Endothelial cell of umbilical vein (primary cell): ENCODE data around the gene CLEC16A. TPM values are rescaled to one million over a fixed set of nuclear protein-coding genes. Genes with fewer than 3 reads are reported as not detected.

Experiments
- BruUV-seq: library from RNA; stranded (reverse); fragments of 400-500 nt; replicated peaks from 2 replicates; lab custom pipeline; 2021; lab: Mats Ljungman, UMichigan
- CTCF ChIA-PET: fragments of 300-600, 350-600 bp; sonication (Branson Sonifier 250); formaldehyde crosslinking; loops from one replicate; lab custom pipeline; 2021; ENCODE audit warnings: antibody characterized with exemption, inconsistent platforms; lab: Charles Lee
- POLR2A ChIA-PET: fragments of 300-600, 350-600 bp; sonication (Branson Sonifier 250); formaldehyde crosslinking; loops from one replicate; lab custom pipeline; 2021; ENCODE audit warnings: antibody characterized with exemption, inconsistent platforms; lab: Charles Lee
- DNase-seq: peaks from one replicate; pipeline ENCODE4 v3.0.0-alpha.2; 2011; ENCODE audit warnings: low read depth, low spot score
- FAIRE-seq: peaks from 2 replicates; lab custom pipeline; 2011; peaks lifted over from hg19 to GRCh38; lab: Jason Lieb, UNC
- H2AFZ ChIP-seq: 2 replicates; pipeline ENCODE4 v1.6.0; 2012; ENCODE audit warnings: low read depth, low read length, control low read depth, inconsistent platforms
- H3K27ac ChIP-seq: 2 replicates; pipeline ENCODE4 v1.5.1; 2011; ENCODE audit warnings: low read depth, mild to moderate bottlenecking, control low read depth, low read length, moderate library complexity; ENCODE audit not compliant: insufficient read depth
- H3K27me3 ChIP-seq, 2 experiments: 2 replicates each; pipeline versions ENCODE4 v1.6.0 to v1.6.1; 2011; ENCODE audit warnings: low read length in 2 of 2, mixed read lengths in 1 of 2; ENCODE audit not compliant: control insufficient read depth in 2 of 2, insufficient read depth in 2 of 2
- H3K36me3 ChIP-seq, 2 experiments: 2 replicates in 1 of 2; 3 replicates in 1 of 2; pipeline ENCODE4 v1.5.1; 2011; ENCODE audit warnings: low read length in 2 of 2, mild to moderate bottlenecking in 1 of 2, moderate library complexity in 1 of 2; ENCODE audit not compliant: control insufficient read depth in 2 of 2, insufficient read depth in 2 of 2; ENCODE audit errors: extremely low read depth in 1 of 2
- H3K4me1 ChIP-seq: 3 replicates; pipeline ENCODE4 v1.5.1; 2011; ENCODE audit warnings: mild to moderate bottlenecking, low read length; ENCODE audit not compliant: control insufficient read depth, insufficient read depth; ENCODE audit errors: extremely low read depth
- H3K4me2 ChIP-seq: 2 replicates; pipeline ENCODE4 v1.6.1; 2011; ENCODE audit warnings: low read length, control low read depth, mixed read lengths; ENCODE audit not compliant: insufficient read depth
- H3K4me3 ChIP-seq, 3 experiments: fragments of 200-600 bp in 1 of 3; sonication (generic), shearing (Covaris generic) in 1 of 3; replicated peaks in 1 of 3; 2 replicates each; pipeline ENCODE4 v1.5.1; 2011 to 2016; ENCODE audit warnings: control low read depth in 3 of 3, low read length in 3 of 3, mild to moderate bottlenecking in 2 of 3, inconsistent platforms in 1 of 3, low read depth in 1 of 3, moderate library complexity in 1 of 3; ENCODE audit not compliant: insufficient read depth in 1 of 3
- H3K79me2 ChIP-seq: 2 replicates; pipeline ENCODE4 v1.6.0; 2012; ENCODE audit warnings: low read length, inconsistent platforms; ENCODE audit not compliant: control insufficient read depth, insufficient read depth
- H3K9ac ChIP-seq: replicated peaks from 2 replicates; pipeline ENCODE3; 2011; ENCODE audit warnings: low read length, control low read depth; ENCODE audit not compliant: insufficient read depth; ENCODE audit errors: extremely low read depth
- H3K9me1 ChIP-seq: replicated peaks from 3 replicates; pipeline ENCODE4 v1.6.0; 2011; ENCODE audit warnings: mild to moderate bottlenecking, low read length; ENCODE audit not compliant: control insufficient read depth, insufficient read depth; ENCODE audit errors: extremely low read depth
- H3K9me3 ChIP-seq: replicated peaks from 2 replicates; pipeline ENCODE4 v1.5.1; 2012; ENCODE audit warnings: low read length, inconsistent platforms; ENCODE audit not compliant: control insufficient read depth, insufficient read depth
- H4K20me1 ChIP-seq: replicated peaks from 2 replicates; pipeline ENCODE3; 2011; ENCODE audit warnings: mild to moderate bottlenecking, low read length; ENCODE audit not compliant: control insufficient read depth, insufficient read depth; ENCODE audit errors: extremely low read depth
- CTCF ChIP-seq, 2 donors: IDR thresholded peaks; 1 replicate in 1 of 2; 2 replicates in 1 of 2; pipeline ENCODE4 v1.5.1; 2011; ENCODE audit warnings: low read length in 2 of 2, mild to moderate bottlenecking in 2 of 2, moderate library complexity in 2 of 2, control low read depth in 1 of 2, inconsistent platforms in 1 of 2, low read depth in 1 of 2; ENCODE audit not compliant: insufficient read depth in 1 of 2; ENCODE audit errors: extremely low read depth in 1 of 2
- EZH2 ChIP-seq: IDR thresholded peaks from 2 replicates; pipeline ENCODE4 v1.6.1; 2012; ENCODE audit warnings: borderline replicate concordance, low read depth, mild to moderate bottlenecking, moderate library complexity, low read length, inconsistent platforms; ENCODE audit not compliant: severe bottlenecking
- GATA2 ChIP-seq: IDR thresholded peaks from 2 replicates; pipeline ENCODE4 v1.7.0; 2011; ENCODE audit warnings: low read depth, mild to moderate bottlenecking, moderate library complexity, mixed read lengths, low read length; ENCODE audit not compliant: insufficient read length, insufficient read depth
- MAX ChIP-seq: IDR thresholded peaks from 2 replicates; pipeline ENCODE4 v1.6.1; 2011; ENCODE audit not compliant: insufficient read depth, insufficient read length
- MYC ChIP-seq: IDR thresholded peaks from one replicate; pipeline ENCODE4 v1.6.1; 2011; ENCODE audit warnings: mild to moderate bottlenecking, low read depth, low read length
- POLR2AphosphoS5 ChIP-seq: IDR thresholded peaks from 2 replicates; pipeline ENCODE4 v1.6.1; 2012; ENCODE audit warnings: low read depth, mild to moderate bottlenecking, control low read depth, low read length, moderate library complexity; ENCODE audit not compliant: insufficient read depth
- dilution Hi-C: fragments of 300-500 bp; cut with MboI; formaldehyde crosslinking; loops from one replicate; pipeline ENCODE4 v1.15.0; 2019; ENCODE audit warnings: low sequenced_read_pairs; ENCODE audit not compliant: extremely low pct_ligation_motif_present
- intact Hi-C: fragments of 100-400 bp; cut with micrococcal nuclease; formaldehyde crosslinking; loops from one replicate; pipeline ENCODE4 v1.10.0; 2022
- polyA plus RNA-seq, 4 experiments: library from polyadenylated mRNA; depleted of rRNA in 3 of 4; stranded (reverse) in 3 of 4; unstranded in 1 of 4; fragments of >200 nt; gene quantifications; 2 replicates each; pipeline versions ENCODE4 v1.2.1 to v1.2.3, GENCODE V29; 2011 to 2012; ENCODE audit warnings: missing spikeins in 1 of 4
- total RNA-seq: library from RNA; stranded (reverse); gene quantifications from 2 replicates; pipeline ENCODE4 v1.2.3, GENCODE V29; 2021

CLEC16A gene
- total and polyA plus RNA-seq, 2 donors (not counting 3 experiments of a cell fraction or from before 2014, with no cell fraction given) = 11.4 to 23.3 TPM

- Histone ChIP-seq H3K9me3 (no peaks in the 10 kb centered on the region), H3K4me2 (no peak overlapping the region), H3K9ac (no peak overlapping the region), H3K36me3 (no peaks in the 10 kb centered on the region), H3K4me3 (no peak overlapping the region), H3K79me2 (no peaks in the 10 kb centered on the region), H4K20me1 (no peaks in the 10 kb centered on the region), H2AFZ (no peak overlapping the region), H3K4me1 (peaks cover 17% of the 10 kb centered on the region), H3K9me1 (no peaks in the 10 kb centered on the region), H3K27me3 (no peaks in the 10 kb centered on the region), H3K27ac (no peak overlapping the region)
- dilution Hi-C loops (no loop called here), intact Hi-C loops (no loop called here)
- POLR2A ChIA-PET = no interaction called here
- CTCF ChIA-PET = interaction anchor here (1.2 to 2.0 kb wide), 2 partner anchors 105 to 151 kb away, joined by 3 to 13 read pairs; partner anchors contain the start of gene SOCS1
- DNase-seq (peak; percentile 56), FAIRE-seq (peak; percentile 37)
- BruUV-seq = no TSS peak
- TF ChIP-seq POLR2AphosphoS5 (no peak), CTCF (IDR thresholded peaks at IDR 0.05; ENCODE audit: extremely low read depth in 1 of 2, insufficient read depth in 1 of 2, low read depth in 1 of 2, low read length in 2 of 2) (no peak), GATA2 (no peak), MYC (no peak), MAX (no peak), EZH2 (no peak)
Measured at GRCh38 chr16:11105038-11105903, 160.9 kb downstream of the CLEC16A start.
